ENCODE data around the gene CDH23. TPM values are rescaled to one million over a fixed set of nuclear protein-coding genes. Genes with fewer than 3 reads are reported as not detected.

CDH23 gene
- total RNA-seq, 1 donor from 2014 or later, result not detected

DNA sequence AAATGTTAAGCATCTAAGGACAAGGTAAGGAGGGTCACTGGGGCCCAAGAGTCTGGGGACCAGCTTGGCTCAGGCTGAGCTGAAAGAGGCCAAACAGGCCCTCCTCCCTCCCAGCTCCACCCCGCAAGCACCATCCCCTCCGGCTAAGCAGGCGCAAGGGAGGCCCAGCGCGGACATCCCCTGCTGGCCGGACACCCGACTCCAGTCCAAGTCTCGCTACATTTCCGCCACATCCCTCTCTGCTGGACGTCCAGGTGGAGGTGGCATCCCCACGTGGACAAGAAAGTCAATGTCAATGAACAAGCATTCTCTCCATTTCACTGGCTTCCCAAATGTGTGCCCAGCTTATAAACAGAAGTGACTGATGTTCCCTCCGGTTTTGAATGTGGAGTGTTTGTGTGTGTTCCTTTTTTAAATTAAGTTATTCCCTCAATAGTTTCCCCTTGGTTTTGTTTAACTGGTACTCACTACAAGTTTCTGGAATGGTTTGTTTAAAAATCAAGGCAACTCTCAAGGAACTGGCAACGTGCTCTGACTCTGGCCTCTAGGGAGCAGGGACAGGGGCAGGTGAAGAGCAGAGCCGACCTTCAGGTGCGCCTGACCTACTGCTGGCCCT, 418.9 kb downstream of the CDH23 start:
- Histone ChIP-seq H3K36me3 (ENCODE audit: control insufficient read depth, insufficient read depth, low read length) (peaks cover 43% of the 10 kb centered on the region), H3K27me3 (ENCODE audit: control insufficient read depth, insufficient read depth, low read length) (no peaks in the 10 kb centered on the region), H3K4me3 (ENCODE audit: low read depth, low read length) (no peak overlapping the region)
- TF ChIP-seq, protein P1, sequence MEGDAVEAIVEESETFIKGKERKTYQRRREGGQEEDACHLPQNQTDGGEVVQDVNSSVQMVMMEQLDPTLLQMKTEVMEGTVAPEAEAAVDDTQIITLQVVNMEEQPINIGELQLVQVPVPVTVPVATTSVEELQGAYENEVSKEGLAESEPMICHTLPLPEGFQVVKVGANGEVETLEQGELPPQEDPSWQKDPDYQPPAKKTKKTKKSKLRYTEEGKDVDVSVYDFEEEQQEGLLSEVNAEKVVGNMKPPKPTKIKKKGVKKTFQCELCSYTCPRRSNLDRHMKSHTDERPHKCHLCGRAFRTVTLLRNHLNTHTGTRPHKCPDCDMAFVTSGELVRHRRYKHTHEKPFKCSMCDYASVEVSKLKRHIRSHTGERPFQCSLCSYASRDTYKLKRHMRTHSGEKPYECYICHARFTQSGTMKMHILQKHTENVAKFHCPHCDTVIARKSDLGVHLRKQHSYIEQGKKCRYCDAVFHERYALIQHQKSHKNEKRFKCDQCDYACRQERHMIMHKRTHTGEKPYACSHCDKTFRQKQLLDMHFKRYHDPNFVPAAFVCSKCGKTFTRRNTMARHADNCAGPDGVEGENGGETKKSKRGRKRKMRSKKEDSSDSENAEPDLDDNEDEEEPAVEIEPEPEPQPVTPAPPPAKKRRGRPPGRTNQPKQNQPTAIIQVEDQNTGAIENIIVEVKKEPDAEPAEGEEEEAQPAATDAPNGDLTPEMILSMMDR (IDR thresholded peaks at IDR 0.05; ENCODE audit: insufficient read depth, low read length, severe bottlenecking), result no peak
- no peak for FAIRE-seq
- no peak for DNase-seq (ENCODE audit: low read depth)

GRCh38 chr10:71816421-71816851, 419.7 kb downstream of the CDH23 start:
- Histone ChIP-seq H3K4me3 (ENCODE audit: low read depth, low read length) (no peak overlapping the region), H3K36me3 (ENCODE audit: control insufficient read depth, insufficient read depth, low read length) (peaks cover 45% of the 10 kb centered on the region), H3K27me3 (ENCODE audit: control insufficient read depth, insufficient read depth, low read length) (no peaks in the 10 kb centered on the region)
- TF ChIP-seq, protein P1 (IDR thresholded peaks at IDR 0.05; ENCODE audit: insufficient read depth, low read length, severe bottlenecking), result no peak
- no peak for DNase-seq (ENCODE audit: low read depth)
- FAIRE-seq, result no peak

- FAIRE-seq, result no peak
- H3K36me3 ChIP-seq (ENCODE audit: control insufficient read depth, insufficient read depth, low read length), result peaks cover 49% of the 10 kb centered on the region
- TF ChIP-seq, protein P1 (IDR thresholded peaks at IDR 0.05; ENCODE audit: insufficient read depth, low read length, severe bottlenecking), result no peak
These were observed 420.4 kb downstream of the CDH23 start for GRCh38 chr10:71816936-71817618.

GRCh38 chr10:71817831-71818655, 421.3 kb downstream of the CDH23 start:
- FAIRE-seq (no peak), DNase-seq (ENCODE audit: low read depth) (no peak)
- Histone ChIP-seq H3K36me3 (ENCODE audit: control insufficient read depth, insufficient read depth, low read length) (peaks cover 49% of the 10 kb centered on the region), H3K27me3 (ENCODE audit: control insufficient read depth, insufficient read depth, low read length) (no peaks in the 10 kb centered on the region), H3K4me3 (ENCODE audit: low read depth, low read length) (no peak overlapping the region)
- TF ChIP-seq, protein P1 (IDR thresholded peaks at IDR 0.05; ENCODE audit: insufficient read depth, low read length, severe bottlenecking), result no peak

More at GRCh38 chr10:71816936-71817618, 420.4 kb downstream of the CDH23 start:
- Histone ChIP-seq H3K27me3 (ENCODE audit: control insufficient read depth, insufficient read depth, low read length) (no peaks in the 10 kb centered on the region), H3K4me3 (ENCODE audit: low read depth, low read length) (no peak overlapping the region)
- no peak for DNase-seq (ENCODE audit: low read depth)

GRCh38 chr10:71818674-71819260, 422.0 kb downstream of the CDH23 start:
- no peak for FAIRE-seq
- Histone ChIP-seq H3K36me3 (ENCODE audit: control insufficient read depth, insufficient read depth, low read length) (peaks cover 54% of the 10 kb centered on the region), H3K4me3 (ENCODE audit: low read depth, low read length) (no peak overlapping the region), H3K27me3 (ENCODE audit: control insufficient read depth, insufficient read depth, low read length) (no peaks in the 10 kb centered on the region)
- no peak for DNase-seq (ENCODE audit: low read depth)
- TF ChIP-seq, protein P1 (IDR thresholded peaks at IDR 0.05; ENCODE audit: insufficient read depth, low read length, severe bottlenecking), result no peak
